ENCODE data around the gene YEATS4. TPM values are rescaled to one million over a fixed set of nuclear protein-coding genes. Genes with fewer than 3 reads are reported as not detected.
A peak's percentile ranks its signal among the peaks of the same experiment; 100 is the strongest.
"Not testable (repeated sequence)": the region's sequence is repeated elsewhere in the genome, so short reads cannot be mapped to it uniquely, and the experiment has no call there.

Gene YEATS4
- 10 to 100 TPM in 3 of 6 donors, 1 to 10 TPM in 2, under 1 TPM in 1; 1.00 to 12.8 (median 10.2) TPM for total RNA-seq

DNA sequence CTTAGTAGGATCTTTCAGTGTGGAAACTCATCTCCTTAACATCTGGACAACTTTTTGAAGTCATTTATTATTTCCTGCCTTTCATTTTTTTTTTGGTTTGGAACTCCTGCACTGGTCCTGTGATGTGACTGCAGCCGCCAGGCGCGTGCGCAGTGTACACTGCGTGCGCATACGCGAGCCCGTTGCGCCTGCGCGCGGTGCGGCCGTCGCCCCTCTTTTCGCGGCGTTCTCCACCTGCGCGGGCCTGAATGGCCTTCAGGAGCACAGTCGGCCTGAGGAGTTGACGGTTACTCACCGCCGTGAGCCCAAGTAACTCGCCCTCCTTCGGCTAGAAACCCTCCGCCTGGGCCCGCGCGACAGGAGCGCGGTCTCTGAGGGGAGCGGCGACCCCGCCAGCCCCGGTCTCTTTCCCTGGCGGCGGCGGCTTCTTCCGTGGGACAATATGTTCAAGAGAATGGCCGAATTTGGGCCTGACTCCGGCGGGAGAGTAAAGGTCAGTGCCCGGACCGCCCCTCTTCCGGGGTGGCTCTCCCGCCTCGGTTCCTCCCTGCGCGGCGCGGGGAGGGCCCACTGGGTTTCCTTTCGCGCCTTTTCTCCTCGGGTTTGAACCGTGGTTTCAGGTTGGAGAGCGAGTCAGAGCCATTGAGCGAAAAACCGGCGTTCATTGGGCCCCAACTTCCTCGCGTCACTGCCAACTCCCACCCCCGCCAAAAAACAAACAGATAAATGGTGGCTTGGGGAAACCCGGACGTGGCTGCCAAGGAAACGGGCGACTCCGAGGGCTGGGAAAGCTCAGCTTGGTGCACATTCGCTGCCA, at the start of gene YEATS4:
TSS of gene YEATS4 (plus strand) at position 213 of the 817 bp plus-strand sequence. CDS start at position 443, 230 bp downstream.
- 0% methylated on average over 28 to 66 of the region's 70 CpGs for WGBS, 2 donors
- Histone ChIP-seq H3K9me3 (no peaks in the 10 kb centered on the region), H3K27ac (peak within 1 kb of the TSS; percentile 93 to 97 (median 95)), H3K36me3 (peaks cover 0 to 9% (median 0%) of the 10 kb centered on the region in 4 donors), H3K4me3 (peak within 1 kb of the TSS; percentile 63 to 98 (median 90)), H3K4me1 (peaks cover 10 to 30% (median 15%) of the 10 kb centered on the region in 4 donors), H3K27me3 (no peaks in the 10 kb centered on the region)
- TF ChIP-seq, protein P1, sequence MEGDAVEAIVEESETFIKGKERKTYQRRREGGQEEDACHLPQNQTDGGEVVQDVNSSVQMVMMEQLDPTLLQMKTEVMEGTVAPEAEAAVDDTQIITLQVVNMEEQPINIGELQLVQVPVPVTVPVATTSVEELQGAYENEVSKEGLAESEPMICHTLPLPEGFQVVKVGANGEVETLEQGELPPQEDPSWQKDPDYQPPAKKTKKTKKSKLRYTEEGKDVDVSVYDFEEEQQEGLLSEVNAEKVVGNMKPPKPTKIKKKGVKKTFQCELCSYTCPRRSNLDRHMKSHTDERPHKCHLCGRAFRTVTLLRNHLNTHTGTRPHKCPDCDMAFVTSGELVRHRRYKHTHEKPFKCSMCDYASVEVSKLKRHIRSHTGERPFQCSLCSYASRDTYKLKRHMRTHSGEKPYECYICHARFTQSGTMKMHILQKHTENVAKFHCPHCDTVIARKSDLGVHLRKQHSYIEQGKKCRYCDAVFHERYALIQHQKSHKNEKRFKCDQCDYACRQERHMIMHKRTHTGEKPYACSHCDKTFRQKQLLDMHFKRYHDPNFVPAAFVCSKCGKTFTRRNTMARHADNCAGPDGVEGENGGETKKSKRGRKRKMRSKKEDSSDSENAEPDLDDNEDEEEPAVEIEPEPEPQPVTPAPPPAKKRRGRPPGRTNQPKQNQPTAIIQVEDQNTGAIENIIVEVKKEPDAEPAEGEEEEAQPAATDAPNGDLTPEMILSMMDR (IDR thresholded peaks at IDR 0.05) = peak in 3 of 6 experiments; percentile 9 to 28 (median 26)
- TF ChIP-seq POLR2AphosphoS5 (IDR thresholded peaks at IDR 0.05) = peak; percentile 2 to 80
- TF ChIP-seq EP300 (IDR thresholded peaks at IDR 0.05) = no peak
- peak in 3 of 4 donors; percentile 35 to 80 (median 76) for TF ChIP-seq POLR2A (IDR thresholded peaks at IDR 0.05)
- ATAC-seq (ENCODE audit: low FRiP score in 2 of 2) (peak; percentile 97 to 98), DNase-seq (peak; percentile 87 to 98)

DNA sequence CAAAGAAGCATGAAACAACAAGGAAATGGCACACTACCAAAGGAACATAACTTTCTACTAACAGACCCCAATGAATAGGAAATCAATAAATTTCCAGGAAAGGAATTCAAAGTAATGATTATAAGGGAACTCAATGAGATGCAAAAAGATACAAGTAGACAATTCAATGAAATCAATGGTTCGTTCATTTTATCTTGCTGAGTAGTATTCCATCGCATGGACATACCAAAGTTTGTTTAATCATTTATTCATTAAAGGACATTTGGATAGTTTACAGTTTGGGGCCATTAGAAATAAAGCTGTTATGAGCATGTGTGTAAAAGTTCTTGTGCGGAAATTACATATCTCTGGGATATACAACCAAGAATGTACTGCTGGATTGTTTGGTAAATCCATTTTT, 46.3 kb upstream of the YEATS4 start:
- Histone ChIP-seq H3K4me3 (no peak overlapping the region), H3K36me3 (no peaks in the 10 kb centered on the region), H3K27ac (no peak overlapping the region), H3K27me3 (no peaks in the 10 kb centered on the region), H3K4me1 (no peaks in the 10 kb centered on the region), H3K9me3 (no peaks in the 10 kb centered on the region)
- 80 to 95% methylated on average over 3 of the region's 3 CpGs for WGBS, 2 donors
- no peak for ATAC-seq (ENCODE audit: low FRiP score in 2 of 2)
- no peak for DNase-seq
- TF ChIP-seq POLR2A (IDR thresholded peaks at IDR 0.05) (no peak), EP300 (IDR thresholded peaks at IDR 0.05) (no peak), POLR2AphosphoS5 (IDR thresholded peaks at IDR 0.05) (no peak)
- TF ChIP-seq, protein P1 (IDR thresholded peaks at IDR 0.05) = no peak

DNA sequence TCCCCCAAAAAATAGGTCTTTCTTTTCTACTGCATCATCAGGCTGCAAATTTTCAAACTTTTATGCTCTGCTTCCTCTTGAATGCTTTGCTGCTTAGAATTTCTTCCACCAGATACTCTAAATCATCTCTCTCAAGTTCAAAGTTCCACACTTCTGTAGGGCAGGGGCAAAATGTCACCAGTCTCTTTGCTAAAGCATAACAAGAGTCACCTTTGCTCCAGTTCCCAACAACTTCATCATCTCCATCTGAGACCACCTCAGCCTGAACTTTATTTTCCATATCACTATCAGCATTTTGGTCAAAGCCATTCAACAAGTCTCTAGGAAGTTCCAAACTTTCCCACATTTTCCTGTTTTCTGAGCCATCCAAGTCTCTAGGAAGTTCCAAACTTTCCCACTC, 42.8 kb upstream of the YEATS4 start:
- H3K27ac ChIP-seq; H3K36me3 ChIP-seq; ATAC-seq (ENCODE audit: low FRiP score in 2 of 2); H3K4me1 ChIP-seq; DNase-seq; H3K9me3 ChIP-seq; H3K4me3 ChIP-seq; H3K27me3 ChIP-seq: not testable (repeated sequence)

DNA sequence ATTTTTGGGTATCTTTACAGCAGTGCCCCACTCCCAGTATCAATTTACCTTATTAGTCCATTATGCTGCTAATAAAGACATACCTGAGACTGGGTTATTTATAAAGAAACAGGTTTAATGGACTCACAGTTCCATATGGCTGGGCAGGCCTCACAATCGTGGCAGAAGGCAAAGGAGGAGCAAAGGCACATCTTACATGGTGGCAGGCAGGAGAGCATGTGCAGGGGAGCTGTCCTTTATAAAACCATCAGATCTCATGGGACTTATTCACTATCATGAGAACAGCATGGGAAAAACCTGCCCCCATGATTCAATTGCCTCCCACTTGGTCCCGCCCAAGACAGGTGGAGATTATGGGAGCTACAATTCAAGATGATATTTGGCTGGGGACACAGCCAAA, 42.3 kb upstream of the YEATS4 start:
- DNase-seq; H3K4me1 ChIP-seq; H3K27me3 ChIP-seq; H3K27ac ChIP-seq; ATAC-seq (ENCODE audit: low FRiP score in 2 of 2); H3K4me3 ChIP-seq; H3K9me3 ChIP-seq; H3K36me3 ChIP-seq: not testable (repeated sequence)
- 77 to 97% methylated on average over 2 of the region's 2 CpGs for WGBS, 2 donors

DNA sequence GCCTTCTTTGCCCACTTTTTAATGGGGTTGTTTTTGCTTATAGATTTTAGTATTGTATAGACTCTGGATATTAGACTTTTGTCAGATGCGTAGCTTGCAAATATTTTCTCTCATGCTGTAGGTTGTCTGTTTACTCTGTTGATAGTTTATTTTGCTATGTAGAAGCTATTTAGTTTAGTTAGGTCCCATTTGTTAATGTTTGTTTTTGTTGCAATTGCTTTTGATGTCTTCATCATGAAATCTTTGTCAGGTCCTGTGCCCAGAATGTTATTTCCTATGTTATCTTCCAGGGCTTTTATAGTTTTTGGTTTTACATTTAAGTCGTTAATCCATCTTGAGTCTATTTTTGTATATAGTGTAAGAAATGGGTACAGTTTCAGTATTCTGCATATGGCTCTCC, 41.3 kb upstream of the YEATS4 start:
- no peak for TF ChIP-seq EP300 (IDR thresholded peaks at IDR 0.05)
- TF ChIP-seq, protein P1 (IDR thresholded peaks at IDR 0.05) = no peak
- no peak for TF ChIP-seq POLR2A (IDR thresholded peaks at IDR 0.05)
- no peak for TF ChIP-seq POLR2AphosphoS5 (IDR thresholded peaks at IDR 0.05)

DNA sequence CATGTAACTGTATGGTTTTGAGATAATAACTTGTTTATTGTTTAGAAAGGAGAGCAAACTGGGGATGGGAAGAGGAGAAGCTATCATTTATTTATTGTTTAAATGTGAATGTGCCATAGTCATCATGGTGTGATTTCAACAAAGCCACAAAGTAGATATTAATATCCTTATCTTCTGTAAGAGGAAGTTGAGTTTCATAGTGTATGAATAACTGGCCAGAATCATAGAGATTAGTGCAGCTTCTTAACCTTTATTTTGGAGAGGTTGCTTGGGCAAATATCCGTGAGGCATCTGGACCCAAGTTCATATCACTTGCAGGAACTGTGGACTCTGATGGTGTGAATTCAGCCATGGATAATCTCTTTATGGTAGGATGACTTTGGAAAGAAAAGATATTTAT, 38.2 kb upstream of the YEATS4 start:
- no peaks in the 10 kb centered on the region for H3K27me3 ChIP-seq
- TF ChIP-seq POLR2A (IDR thresholded peaks at IDR 0.05) = no peak
- no peak for TF ChIP-seq EP300 (IDR thresholded peaks at IDR 0.05)
- TF ChIP-seq, protein P1 (IDR thresholded peaks at IDR 0.05) = no peak
- TF ChIP-seq POLR2AphosphoS5 (IDR thresholded peaks at IDR 0.05) = no peak
- no peak overlapping the region for H3K27ac ChIP-seq
- H3K36me3 ChIP-seq = no peaks in the 10 kb centered on the region
- H3K9me3 ChIP-seq = no peaks in the 10 kb centered on the region
- ATAC-seq (ENCODE audit: low FRiP score in 2 of 2) (no peak), DNase-seq (no peak)
- H3K4me3 ChIP-seq = no peak overlapping the region
- no peaks in the 10 kb centered on the region for H3K4me1 ChIP-seq
- WGBS, 2 donors = 88 to 95% methylated on average over 1 of the region's 1 CpG

More for the DNA sequence above, 41.3 kb upstream of the YEATS4 start:
- Histone ChIP-seq H3K9me3 (no peaks in the 10 kb centered on the region), H3K4me1 (no peaks in the 10 kb centered on the region), H3K27me3 (no peaks in the 10 kb centered on the region), H3K4me3 (no peak overlapping the region), H3K36me3 (no peaks in the 10 kb centered on the region), H3K27ac (no peak overlapping the region)
- no peak for DNase-seq
- ATAC-seq (ENCODE audit: low FRiP score in 2 of 2) = no peak
- WGBS, 2 donors = 87 to 96% methylated on average over 2 of the region's 2 CpGs
